ENCODE data around the gene PROM1. TPM values are rescaled to one million over a fixed set of nuclear protein-coding genes. Genes with fewer than 3 reads are reported as not detected.

PROM1 gene
- total and polyA plus RNA-seq, 11 donors, result 1.5 to 30.5 (median 6.0) TPM

GRCh38 chr4:15990570-15991285, 93.1 kb downstream of the PROM1 start:
- intact Hi-C loops (cut with DNase I), result no loop called here
- Histone ChIP-seq H3K36me3 (peaks cover 0 to 35% (median 0%) of the 10 kb centered on the region in 9 donors), H3K4me3 (no peak overlapping the region), H3K27ac (no peak overlapping the region), H3K4me1 (no peaks in the 10 kb centered on the region), H3K9me3 (no peaks in the 10 kb centered on the region), H3K27me3 (no peaks in the 10 kb centered on the region)
- no peak for ATAC-seq
- DNase-seq, result no peak
- TF ChIP-seq POLR2A (IDR thresholded peaks at IDR 0.05) (no peak), CTCF (IDR thresholded peaks at IDR 0.05) (no peak)
- 82 to 93% (median 88%) methylated on average over 12 of the region's 12 CpGs for WGBS, 4 donors

GRCh38 chr4:15989424-15989823, 94.4 kb downstream of the PROM1 start:
- no peak overlapping the region for H3K27ac ChIP-seq
- WGBS, 4 donors, result 65 to 82% (median 70%) methylated on average over 6 of the region's 6 CpGs
- ATAC-seq (no peak), DNase-seq (no peak)
- no peak for TF ChIP-seq POLR2A (IDR thresholded peaks at IDR 0.05)
- TF ChIP-seq CTCF (IDR thresholded peaks at IDR 0.05), result no peak
- peaks cover 0 to 47% (median 0%) of the 10 kb centered on the region in 9 donors for H3K36me3 ChIP-seq
- H3K4me1 ChIP-seq, result no peaks in the 10 kb centered on the region
- no peaks in the 10 kb centered on the region for H3K27me3 ChIP-seq
- H3K9me3 ChIP-seq, result no peaks in the 10 kb centered on the region
- intact Hi-C loops (cut with DNase I), result no loop called here
- no peak overlapping the region for H3K4me3 ChIP-seq

GRCh38 chr4:15988222-15988621, 95.6 kb downstream of the PROM1 start:
- no peak for DNase-seq
- H3K4me3 ChIP-seq, result no peak overlapping the region
- H3K4me1 ChIP-seq, result no peaks in the 10 kb centered on the region
- intact Hi-C loops (cut with DNase I), result no loop called here
- peaks cover 0 to 54% (median 0%) of the 10 kb centered on the region in 9 donors for H3K36me3 ChIP-seq
- no peak overlapping the region for H3K27ac ChIP-seq
- TF ChIP-seq CTCF (IDR thresholded peaks at IDR 0.05) (no peak), POLR2A (IDR thresholded peaks at IDR 0.05) (no peak)
- 92 to 100% (median 94%) methylated on average over 1 of the region's 1 CpG for WGBS, 4 donors
- no peak for ATAC-seq
- H3K27me3 ChIP-seq, result no peaks in the 10 kb centered on the region
- no peaks in the 10 kb centered on the region for H3K9me3 ChIP-seq

- Histone ChIP-seq H3K4me1 (no peaks in the 10 kb centered on the region), H3K4me3 (no peak overlapping the region), H3K9me3 (no peaks in the 10 kb centered on the region), H3K36me3 (peaks cover 0 to 61% (median 0%) of the 10 kb centered on the region in 9 donors), H3K27me3 (no peaks in the 10 kb centered on the region), H3K27ac (no peak overlapping the region)
- ATAC-seq, result no peak
- TF ChIP-seq POLR2A (IDR thresholded peaks at IDR 0.05), result no peak
- TF ChIP-seq CTCF (IDR thresholded peaks at IDR 0.05), result no peak
- DNase-seq, result no peak
- intact Hi-C loops (cut with DNase I), result no loop called here
- 60 to 73% (median 65%) methylated on average over 5 of the region's 5 CpGs for WGBS, 4 donors
Measured at GRCh38 chr4:15986907-15987306, 96.9 kb downstream of the PROM1 start.

Data from heart left ventricle (tissue), 16 donors.